ENCODE results near the gene SLC16A13. TPM values are rescaled to one million over a fixed set of nuclear protein-coding genes. Genes with fewer than 3 reads are reported as not detected.

Gene SLC16A13
- total RNA-seq, 1 experiment from 2014 or later = 40.6 TPM

GRCh38 chr17:7026471-7027115 is 9.2 kb upstream of the SLC16A13 start:
- DNase-seq = no peak
- ChIA-PET CTCF (no interaction called here), POLR2A (ENCODE audit: unreplicated experiment) (no interaction called here)
- 0 out of 2 replicates have a peak, but pooled peaks cover 2% of the 10 kb centered on the region for H3K4me1 ChIP-seq (replicated peaks; ENCODE audit: insufficient read depth)
- no peak overlapping the region for H2AFZ ChIP-seq
- H3K79me2 ChIP-seq (ENCODE audit: low read depth) = no peaks in the 10 kb centered on the region
- H3K9me3 ChIP-seq (ENCODE audit: insufficient read depth, low read depth) = no peaks in the 10 kb centered on the region
- intact Hi-C loops (cut with micrococcal nuclease; ENCODE audit: unreplicated experiment) = no loop called here
- H3K4me3 ChIP-seq = no peak overlapping the region
- no peaks in the 10 kb centered on the region for H3K27me3 ChIP-seq (ENCODE audit: insufficient read depth, low read depth)
- H3K36me3 ChIP-seq (ENCODE audit: low read depth) = no peaks in the 10 kb centered on the region
- TF ChIP-seq CTCF (conservative IDR thresholded peaks at IDR 0.05) = no peak
- TF ChIP-seq EZH2 (IDR thresholded peaks at IDR 0.05; ENCODE audit: low read depth) = no peak
- no peaks in the 10 kb centered on the region for H4K20me1 ChIP-seq (ENCODE audit: insufficient read depth)
- H3K9me2 ChIP-seq (ENCODE audit: insufficient read depth) = no peaks in the 10 kb centered on the region
- BruUV-seq (replicated peaks) = no TSS peak
- peaks cover 11% of the 10 kb centered on the region; the same call in 1 of the 2 replicates for H3F3A ChIP-seq (ENCODE audit: insufficient read depth, low read depth)
- H3K27ac ChIP-seq = no peak overlapping the region
- no peak overlapping the region for H3K4me2 ChIP-seq

GRCh38 chr17:7027335-7027734 is 8.5 kb upstream of the SLC16A13 start:
- no peaks in the 10 kb centered on the region for H3K4me1 ChIP-seq (replicated peaks; ENCODE audit: insufficient read depth)
- H2AFZ ChIP-seq = no peak overlapping the region
- H3K4me3 ChIP-seq = no peak overlapping the region
- intact Hi-C loops (cut with micrococcal nuclease; ENCODE audit: unreplicated experiment) = no loop called here
- no peak for TF ChIP-seq CTCF (conservative IDR thresholded peaks at IDR 0.05)
- no peak for TF ChIP-seq EZH2 (IDR thresholded peaks at IDR 0.05; ENCODE audit: low read depth)
- H3K27ac ChIP-seq = no peak overlapping the region
- H3K79me2 ChIP-seq (ENCODE audit: low read depth) = no peaks in the 10 kb centered on the region
- H3K9me2 ChIP-seq (ENCODE audit: insufficient read depth) = no peaks in the 10 kb centered on the region
- no peaks in the 10 kb centered on the region for H3K36me3 ChIP-seq (ENCODE audit: low read depth)
- no peaks in the 10 kb centered on the region for H3K27me3 ChIP-seq (ENCODE audit: insufficient read depth, low read depth)
- ChIA-PET POLR2A (ENCODE audit: unreplicated experiment) (interaction anchor here (0.5 kb wide), 1 partner anchor 188 kb away, joined by 4 read pairs; no protein-coding TSS in a partner anchor), CTCF (no interaction called here)
- H4K20me1 ChIP-seq (ENCODE audit: insufficient read depth) = no peaks in the 10 kb centered on the region
- BruUV-seq (replicated peaks) = no TSS peak
- H3K9me3 ChIP-seq (ENCODE audit: insufficient read depth, low read depth) = no peaks in the 10 kb centered on the region
- no peak overlapping the region for H3K4me2 ChIP-seq
- H3F3A ChIP-seq (ENCODE audit: insufficient read depth, low read depth) = peaks cover 11% of the 10 kb centered on the region; the same call in 1 of the 2 replicates
- DNase-seq = no peak

- no peaks in the 10 kb centered on the region for H3K36me3 ChIP-seq (ENCODE audit: low read depth)
- no peak for TF ChIP-seq EZH2 (IDR thresholded peaks at IDR 0.05; ENCODE audit: low read depth)
- TF ChIP-seq CTCF (conservative IDR thresholded peaks at IDR 0.05) = no peak
- DNase-seq = no peak
- peaks cover 9% of the 10 kb centered on the region; the same call in 1 of the 2 replicates for H3F3A ChIP-seq (ENCODE audit: insufficient read depth, low read depth)
- H3K4me2 ChIP-seq = no peak overlapping the region
- no peaks in the 10 kb centered on the region for H3K79me2 ChIP-seq (ENCODE audit: low read depth)
- no peaks in the 10 kb centered on the region for H3K4me1 ChIP-seq (replicated peaks; ENCODE audit: insufficient read depth)
- CTCF ChIA-PET = no interaction called here
- intact Hi-C loops (cut with micrococcal nuclease; ENCODE audit: unreplicated experiment) = no loop called here
- H3K27ac ChIP-seq = no peak overlapping the region
- POLR2A ChIA-PET (ENCODE audit: unreplicated experiment) = no interaction called here
- no peak overlapping the region for H2AFZ ChIP-seq
- no peak overlapping the region for H3K4me3 ChIP-seq
- no TSS peak for BruUV-seq (replicated peaks)
- no peaks in the 10 kb centered on the region for H3K9me3 ChIP-seq (ENCODE audit: insufficient read depth, low read depth)
- no peaks in the 10 kb centered on the region for H4K20me1 ChIP-seq (ENCODE audit: insufficient read depth)
- H3K9me2 ChIP-seq (ENCODE audit: insufficient read depth) = no peaks in the 10 kb centered on the region
- H3K27me3 ChIP-seq (ENCODE audit: insufficient read depth, low read depth) = no peaks in the 10 kb centered on the region
Measured at GRCh38 chr17:7029096-7029495, 6.7 kb upstream of the SLC16A13 start.

All from PC-9 (cell line).